HG03432 (cell line): ENCODE data around the gene UTP3.
"Not testable (repeated sequence)": the region's sequence is repeated elsewhere in the genome, so short reads cannot be mapped to it uniquely, and the experiment has no call there.

Source experiments
- ATAC-seq: cut with Tn5 transposase; IDR thresholded peaks from one replicate; pipeline ENCODE4 v1.9.1; 2021; ENCODE audit warnings: mild to moderate bottlenecking, moderate library complexity; ENCODE audit not compliant: unreplicated experiment

Gene UTP3

GRCh38 chr4:70682142-70682541 lies 6.2 kb upstream of the UTP3 start:
- peak; percentile 5 for ATAC-seq

- no peak for ATAC-seq
These were observed 940 bp upstream of the UTP3 start for GRCh38 chr4:70687392-70687791.

- peak; percentile 2 for ATAC-seq
These were observed 481 bp downstream of the UTP3 start for GRCh38 chr4:70688795-70689231.

GRCh38 chr4:70691661-70692060 lies 3.3 kb downstream of the UTP3 start:
- no peak for ATAC-seq

- not testable (repeated sequence) for ATAC-seq
These were observed 6.3 kb downstream of the UTP3 start for GRCh38 chr4:70694633-70695032.

- not testable (repeated sequence) for ATAC-seq
These were observed 10.1 kb downstream of the UTP3 start for GRCh38 chr4:70698435-70698834.

- no peak for ATAC-seq
These were observed 12.4 kb downstream of the UTP3 start for GRCh38 chr4:70700712-70701111.

- no peak for ATAC-seq
These were observed 12.9 kb downstream of the UTP3 start for GRCh38 chr4:70701271-70701670.

GRCh38 chr4:70702592-70702991 lies 14.3 kb downstream of the UTP3 start:
- ATAC-seq = not testable (repeated sequence)

- ATAC-seq = no peak
These were observed 15.4 kb downstream of the UTP3 start for GRCh38 chr4:70703619-70704214.

- peak; percentile 77 for ATAC-seq
These were observed 16.0 kb downstream of the UTP3 start for GRCh38 chr4:70704215-70704930.

GRCh38 chr4:70704931-70705182 lies 16.5 kb downstream of the UTP3 start:
- ATAC-seq = peak; percentile 36

GRCh38 chr4:70705183-70706043 lies 17.1 kb downstream of the UTP3 start:
- peak; percentile 67 for ATAC-seq

- ATAC-seq = no peak
These were observed 17.7 kb downstream of the UTP3 start for GRCh38 chr4:70706044-70706461.

GRCh38 chr4:70706516-70706915 lies 18.2 kb downstream of the UTP3 start:
- ATAC-seq = no peak

- ATAC-seq = no peak
These were observed 21.4 kb downstream of the UTP3 start for GRCh38 chr4:70709611-70710205.

- ATAC-seq = no peak
These were observed 23.3 kb downstream of the UTP3 start for GRCh38 chr4:70711599-70711998.

- ATAC-seq = no peak
These were observed 23.8 kb downstream of the UTP3 start for GRCh38 chr4:70712150-70712549.

- ATAC-seq = peak; percentile 10
These were observed 24.5 kb downstream of the UTP3 start for GRCh38 chr4:70712604-70713452.

GRCh38 chr4:70713453-70714078 lies 25.2 kb downstream of the UTP3 start:
- ATAC-seq = peak; percentile 54
